ENCODE results near the gene CASQ1.
A peak's percentile ranks its signal among the peaks of the same experiment; 100 is the strongest.

CASQ1 gene

GRCh38 chr1:160159846-160160245, 30.5 kb upstream of the CASQ1 start:
- no peak for TF ChIP-seq JUND (IDR thresholded peaks at IDR 0.05; ENCODE audit: low read depth)
- in situ Hi-C loops (cut with HindIII; ENCODE audit: low pct_unique_long_range_greater_than_20kb, low sequenced_read_pairs) = no loop called here
- peak in 1 of 2 experiments; percentile 81 for DNase-seq (ENCODE audit: low read depth in 1 of 2, low spot score in 1 of 2)

DNA sequence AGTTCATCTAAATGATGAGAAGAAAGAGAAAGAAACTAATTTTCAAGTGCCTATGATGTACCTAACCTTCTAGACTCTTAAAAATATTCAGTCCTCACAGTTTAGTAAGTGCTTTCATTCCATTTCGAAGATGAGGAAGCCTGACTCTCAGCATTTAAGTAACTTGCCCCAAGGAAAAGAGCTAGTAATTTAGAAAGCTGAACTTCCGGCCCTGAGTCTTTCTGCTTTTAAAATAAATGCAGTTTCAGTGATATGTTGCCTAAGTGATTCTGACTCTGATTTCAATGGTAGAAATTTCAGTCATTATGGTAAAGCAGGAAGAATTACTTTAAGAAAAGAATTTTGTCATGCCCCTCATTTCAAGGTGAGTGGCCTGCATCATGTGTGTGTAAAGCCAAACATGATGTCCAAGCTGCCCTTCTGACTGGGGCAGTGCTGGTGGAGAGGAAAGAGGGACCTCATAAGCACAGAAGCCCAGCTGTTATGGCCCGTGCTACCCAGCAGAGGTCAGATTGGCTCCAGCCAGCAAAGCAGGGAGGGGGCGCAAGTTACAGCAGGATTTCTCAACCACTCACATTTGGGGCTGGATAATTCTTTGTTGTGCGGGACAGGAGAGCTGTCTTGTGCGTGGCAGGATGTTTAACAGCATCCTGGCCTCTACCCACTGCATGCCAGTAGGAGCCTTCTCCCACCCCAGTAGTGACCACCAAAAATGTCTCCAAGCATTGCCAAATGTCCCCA, 28.2 kb upstream of the CASQ1 start:
- in situ Hi-C loops (cut with HindIII; ENCODE audit: low pct_unique_long_range_greater_than_20kb, low sequenced_read_pairs) = no loop called here
- DNase-seq (ENCODE audit: low read depth in 1 of 2, low spot score in 1 of 2) = peak in 1 of 2 experiments; percentile 53
- TF ChIP-seq JUND (IDR thresholded peaks at IDR 0.05; ENCODE audit: low read depth) = no peak

GRCh38 chr1:160162931-160163330, 27.4 kb upstream of the CASQ1 start:
- TF ChIP-seq JUND (IDR thresholded peaks at IDR 0.05; ENCODE audit: low read depth) = no peak

DNA sequence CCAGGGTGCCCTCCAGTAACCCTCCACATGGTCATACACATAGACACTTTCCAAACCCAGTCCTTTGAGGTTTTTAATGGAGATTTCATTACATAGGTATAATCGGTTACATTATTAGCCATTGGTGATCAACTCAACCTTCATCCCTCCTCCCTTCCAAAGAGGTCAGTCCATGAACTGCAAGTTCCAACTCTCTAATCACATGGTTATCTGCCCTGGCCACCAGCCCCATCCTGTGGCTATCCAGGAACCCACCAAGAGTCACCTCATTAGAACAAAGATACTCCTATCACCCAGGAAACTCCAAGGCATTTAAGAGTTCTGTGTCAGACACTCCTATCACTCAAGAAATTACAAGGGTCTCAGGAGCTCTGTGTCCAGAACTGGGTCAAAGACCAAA, 26.8 kb upstream of the CASQ1 start:
- in situ Hi-C loops (cut with HindIII; ENCODE audit: low pct_unique_long_range_greater_than_20kb, low sequenced_read_pairs) = no loop called here
- TF ChIP-seq JUND (IDR thresholded peaks at IDR 0.05; ENCODE audit: low read depth) = no peak
- DNase-seq (ENCODE audit: low read depth in 1 of 2, low spot score in 1 of 2) = no peak

More at GRCh38 chr1:160162931-160163330, 27.4 kb upstream of the CASQ1 start:
- no peak for DNase-seq (ENCODE audit: low read depth in 1 of 2, low spot score in 1 of 2)
- in situ Hi-C loops (cut with HindIII; ENCODE audit: low pct_unique_long_range_greater_than_20kb, low sequenced_read_pairs) = no loop called here

GRCh38 chr1:160164121-160164520, 26.3 kb upstream of the CASQ1 start:
- no peak for DNase-seq (ENCODE audit: low read depth in 1 of 2, low spot score in 1 of 2)
- no peak for TF ChIP-seq JUND (IDR thresholded peaks at IDR 0.05; ENCODE audit: low read depth)
- in situ Hi-C loops (cut with HindIII; ENCODE audit: low pct_unique_long_range_greater_than_20kb, low sequenced_read_pairs) = no loop called here

GRCh38 chr1:160166166-160166868, 24.1 kb upstream of the CASQ1 start:
- in situ Hi-C loops (cut with HindIII; ENCODE audit: low pct_unique_long_range_greater_than_20kb, low sequenced_read_pairs) = no loop called here
- TF ChIP-seq JUND (IDR thresholded peaks at IDR 0.05; ENCODE audit: low read depth) = no peak
- DNase-seq (ENCODE audit: low read depth in 1 of 2, low spot score in 1 of 2) = no peak

- DNase-seq (ENCODE audit: low read depth in 1 of 2, low spot score in 1 of 2) = peak in 1 of 2 experiments; percentile 36
- in situ Hi-C loops (cut with HindIII; ENCODE audit: low pct_unique_long_range_greater_than_20kb, low sequenced_read_pairs) = no loop called here
- TF ChIP-seq JUND (IDR thresholded peaks at IDR 0.05; ENCODE audit: low read depth) = no peak
These were observed 23.3 kb upstream of the CASQ1 start for GRCh38 chr1:160167056-160167455.

- DNase-seq (ENCODE audit: low read depth in 1 of 2, low spot score in 1 of 2) = no peak
- no peak for TF ChIP-seq JUND (IDR thresholded peaks at IDR 0.05; ENCODE audit: low read depth)
- in situ Hi-C loops (cut with HindIII; ENCODE audit: low pct_unique_long_range_greater_than_20kb, low sequenced_read_pairs) = no loop called here
These were observed 22.8 kb upstream of the CASQ1 start for GRCh38 chr1:160167580-160167979.

- DNase-seq (ENCODE audit: low read depth in 1 of 2, low spot score in 1 of 2) = no peak
- in situ Hi-C loops (cut with HindIII; ENCODE audit: low pct_unique_long_range_greater_than_20kb, low sequenced_read_pairs) = no loop called here
- no peak for TF ChIP-seq JUND (IDR thresholded peaks at IDR 0.05; ENCODE audit: low read depth)
These were observed 22.4 kb upstream of the CASQ1 start for GRCh38 chr1:160168016-160168415.

- DNase-seq (ENCODE audit: low read depth in 1 of 2, low spot score in 1 of 2) = no peak
- no peak for TF ChIP-seq JUND (IDR thresholded peaks at IDR 0.05; ENCODE audit: low read depth)
- in situ Hi-C loops (cut with HindIII; ENCODE audit: low pct_unique_long_range_greater_than_20kb, low sequenced_read_pairs) = no loop called here
These were observed 21.6 kb upstream of the CASQ1 start for GRCh38 chr1:160168609-160169369.

DNA sequence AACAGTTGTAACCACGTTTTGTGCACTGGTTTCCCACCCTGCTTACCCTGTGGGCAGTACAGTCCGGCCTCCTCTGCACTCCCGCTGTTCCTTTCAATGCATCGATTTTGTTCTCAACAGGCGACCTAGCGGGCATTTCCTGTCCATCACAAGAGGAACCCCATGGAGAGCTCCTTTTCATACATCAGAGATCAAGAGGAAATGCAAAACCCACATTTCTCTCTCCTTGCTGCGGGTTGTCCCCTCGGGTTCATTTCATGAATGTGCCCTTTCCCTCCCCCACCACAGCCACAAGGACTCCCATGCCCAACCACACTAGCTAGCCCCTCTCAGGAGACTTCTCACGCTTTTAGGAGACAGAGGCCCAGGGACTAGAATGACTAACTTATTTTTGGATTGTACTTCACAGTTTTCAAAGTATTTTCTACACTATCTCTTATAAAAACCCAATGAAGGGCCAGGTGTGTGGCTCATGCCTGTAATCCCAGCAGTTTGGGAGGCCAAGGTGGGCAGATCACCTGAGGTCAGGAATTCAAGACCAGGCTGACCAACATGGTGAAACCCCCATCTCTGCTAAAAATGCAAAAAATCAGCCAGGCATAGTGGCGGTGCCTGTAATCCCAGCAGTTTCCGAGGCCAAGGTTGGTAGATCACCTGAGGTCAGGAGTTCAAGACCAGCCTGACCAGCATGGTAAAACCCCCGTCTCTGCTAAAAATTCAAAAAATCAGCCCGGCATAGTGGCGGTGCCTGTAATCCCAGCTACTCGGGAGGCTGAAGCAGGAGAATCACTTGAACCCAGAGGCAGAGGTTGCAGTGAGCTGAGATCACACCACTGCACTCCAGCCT, 20.6 kb upstream of the CASQ1 start:
- no peak for TF ChIP-seq JUND (IDR thresholded peaks at IDR 0.05; ENCODE audit: low read depth)
- in situ Hi-C loops (cut with HindIII; ENCODE audit: low pct_unique_long_range_greater_than_20kb, low sequenced_read_pairs) = no loop called here
- DNase-seq (ENCODE audit: low read depth in 1 of 2, low spot score in 1 of 2) = no peak

- no peak for TF ChIP-seq JUND (IDR thresholded peaks at IDR 0.05; ENCODE audit: low read depth)
- DNase-seq (ENCODE audit: low read depth in 1 of 2, low spot score in 1 of 2) = no peak
- in situ Hi-C loops (cut with HindIII; ENCODE audit: low pct_unique_long_range_greater_than_20kb, low sequenced_read_pairs) = no loop called here
These were observed 19.0 kb upstream of the CASQ1 start for GRCh38 chr1:160171354-160171753.
